Uterus (tissue), 2 donors: Measurements from ENCODE around the gene CGNL1.

Experiments
- CTCF ChIP-seq, 4 experiments: fragments of 200-600 bp in 2 of 4; fragments of 450-650 bp in 2 of 4; sonication (generic) in 2 of 4; IDR thresholded peaks; one replicate each; pipeline ENCODE4 v1.5.1; 2016 to 2019; ENCODE audit warnings: antibody characterized with exemption in 4 of 4, mild to moderate bottlenecking in 2 of 4, moderate library complexity in 1 of 4
- POLR2A ChIP-seq, 2 donors: fragments of 450-650 bp; IDR thresholded peaks; one replicate each; pipeline ENCODE4 v1.6.1; 2016; ENCODE audit warnings: antibody characterized with exemption in 2 of 2, mild to moderate bottlenecking in 1 of 2, moderate library complexity in 1 of 2

- TF ChIP-seq CTCF (IDR thresholded peaks at IDR 0.05) = no peak
- TF ChIP-seq POLR2A (IDR thresholded peaks at IDR 0.05) = no peak
Measured at GRCh38 chr15:57486833-57487232, 110.5 kb downstream of the CGNL1 start.
